CMK (cell line): ENCODE results near the gene PCDHGA7.
"Not testable (repeated sequence)": the region's sequence is repeated elsewhere in the genome, so short reads cannot be mapped to it uniquely, and the experiment has no call there.

Experiments used
- DNase-seq: peaks from one replicate; pipeline ENCODE4 v3.0.0-alpha.2; 2010; ENCODE audit warnings: low read depth

The PCDHGA7 gene

GRCh38 chr5:141366016-141366896 lies 16.3 kb upstream of the PCDHGA7 start:
- DNase-seq = no peak

DNA sequence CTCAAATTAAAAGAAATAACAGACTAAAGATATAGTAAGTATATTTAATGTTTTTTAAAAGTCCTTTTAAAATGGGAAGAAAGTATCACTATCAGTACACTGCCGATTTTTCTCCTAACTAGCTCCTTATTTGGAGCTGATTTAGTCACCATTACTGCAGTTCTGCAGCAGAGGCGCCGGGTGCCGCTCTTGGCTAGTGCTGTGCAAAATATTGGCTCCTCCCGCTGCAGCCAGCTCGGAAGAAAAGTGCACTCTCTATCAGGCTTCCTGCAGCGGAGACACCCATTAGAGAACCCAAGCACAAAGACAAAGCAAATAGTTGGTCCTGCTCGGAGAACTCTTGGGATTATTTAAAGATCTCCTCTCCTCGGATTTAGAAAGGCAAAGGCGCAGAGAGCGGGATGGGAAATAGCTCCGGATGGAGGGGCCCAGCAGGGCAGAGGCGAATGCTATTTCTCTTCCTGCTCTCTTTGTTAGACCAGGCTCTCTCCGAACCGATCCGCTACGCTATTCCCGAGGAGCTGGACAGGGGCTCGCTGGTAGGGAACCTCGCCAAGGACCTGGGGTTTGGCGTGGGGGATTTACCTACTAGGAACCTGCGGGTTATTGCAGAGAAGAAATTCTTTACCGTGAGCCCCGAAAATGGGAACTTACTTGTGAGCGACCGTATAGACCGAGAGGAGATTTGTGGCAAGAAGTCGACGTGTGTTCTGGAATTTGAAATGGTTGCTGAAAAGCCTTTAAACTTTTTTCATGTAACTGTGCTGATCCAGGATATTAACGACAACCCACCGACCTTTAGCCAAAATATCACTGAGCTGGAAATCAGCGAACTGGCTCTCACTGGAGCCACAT lies 12.3 kb upstream of the PCDHGA7 start, which contains the start of gene PCDHGB3:
Gene PCDHGB3, plus strand, starts transcription at position 249 of the 855 bp plus-strand sequence. Its CDS starts 153 bp downstream, at position 402.
- DNase-seq = no peak

DNA sequence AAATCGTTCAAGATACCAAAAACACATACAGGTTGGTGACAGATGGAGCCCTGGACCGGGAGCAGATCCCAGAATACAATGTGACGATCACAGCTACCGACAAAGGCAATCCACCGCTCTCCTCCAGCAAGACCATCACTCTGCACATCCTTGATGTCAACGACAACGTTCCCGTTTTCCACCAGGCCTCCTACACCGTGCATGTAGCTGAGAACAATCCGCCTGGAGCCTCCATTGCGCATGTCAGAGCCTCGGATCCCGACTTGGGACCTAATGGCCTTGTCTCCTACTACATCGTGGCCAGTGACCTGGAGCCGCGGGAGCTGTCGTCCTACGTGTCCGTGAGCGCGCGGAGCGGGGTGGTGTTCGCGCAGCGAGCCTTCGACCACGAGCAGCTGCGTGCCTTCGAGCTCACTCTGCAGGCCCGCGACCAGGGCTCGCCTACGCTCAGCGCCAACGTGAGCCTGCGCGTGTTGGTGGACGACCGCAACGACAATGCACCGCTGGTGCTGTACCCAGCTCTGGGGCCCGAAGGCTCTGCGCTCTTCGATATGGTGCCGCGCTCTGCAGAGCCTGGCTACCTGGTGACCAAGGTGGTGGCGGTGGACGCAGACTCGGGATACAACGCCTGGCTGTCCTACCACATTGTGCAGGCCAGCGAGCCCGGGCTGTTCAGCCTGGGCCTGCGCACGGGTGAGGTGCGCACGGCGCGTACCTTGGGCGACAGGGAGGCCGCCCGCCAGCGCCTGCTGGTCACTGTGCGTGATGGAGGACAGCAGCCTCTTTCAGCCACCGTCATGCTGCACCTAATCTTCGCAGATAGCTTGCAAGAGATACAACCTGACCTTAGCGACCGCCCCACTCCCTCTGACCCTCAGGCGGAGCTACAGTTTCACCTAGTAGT lies 10.7 kb upstream of the PCDHGA7 start:
- no peak for DNase-seq

- no peak for DNase-seq
Observed at GRCh38 chr5:141373673-141374317, 8.7 kb upstream of the PCDHGA7 start, which contains the start of gene PCDHGA6. Gene PCDHGA6, plus strand, starts transcription at chr5:141373891. Its CDS starts 193 bp downstream, at chr5:141374084.

DNA sequence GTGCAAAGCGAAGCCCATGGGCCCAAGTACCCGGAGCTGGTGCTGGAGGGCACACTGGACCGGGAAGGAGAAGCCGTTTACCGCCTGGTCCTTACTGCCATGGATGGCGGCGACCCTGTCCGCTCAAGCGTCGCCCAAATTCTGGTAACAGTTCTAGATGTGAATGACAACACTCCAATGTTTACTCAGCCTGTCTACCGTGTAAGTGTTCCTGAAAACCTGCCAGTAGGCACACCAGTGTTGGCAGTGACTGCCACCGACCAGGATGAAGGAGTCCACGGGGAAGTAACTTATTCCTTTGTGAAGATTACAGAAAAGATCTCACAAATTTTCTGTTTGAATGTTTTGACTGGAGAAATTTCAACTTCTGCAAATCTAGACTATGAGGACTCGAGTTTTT lies 7.9 kb upstream of the PCDHGA7 start:
- no peak for DNase-seq

- not testable (repeated sequence) for DNase-seq
Observed at GRCh38 chr5:141375444-141376155, 6.9 kb upstream of the PCDHGA7 start.

- DNase-seq = no peak
Observed at GRCh38 chr5:141383345-141383744, 803 bp downstream of the PCDHGA7 start.

DNA sequence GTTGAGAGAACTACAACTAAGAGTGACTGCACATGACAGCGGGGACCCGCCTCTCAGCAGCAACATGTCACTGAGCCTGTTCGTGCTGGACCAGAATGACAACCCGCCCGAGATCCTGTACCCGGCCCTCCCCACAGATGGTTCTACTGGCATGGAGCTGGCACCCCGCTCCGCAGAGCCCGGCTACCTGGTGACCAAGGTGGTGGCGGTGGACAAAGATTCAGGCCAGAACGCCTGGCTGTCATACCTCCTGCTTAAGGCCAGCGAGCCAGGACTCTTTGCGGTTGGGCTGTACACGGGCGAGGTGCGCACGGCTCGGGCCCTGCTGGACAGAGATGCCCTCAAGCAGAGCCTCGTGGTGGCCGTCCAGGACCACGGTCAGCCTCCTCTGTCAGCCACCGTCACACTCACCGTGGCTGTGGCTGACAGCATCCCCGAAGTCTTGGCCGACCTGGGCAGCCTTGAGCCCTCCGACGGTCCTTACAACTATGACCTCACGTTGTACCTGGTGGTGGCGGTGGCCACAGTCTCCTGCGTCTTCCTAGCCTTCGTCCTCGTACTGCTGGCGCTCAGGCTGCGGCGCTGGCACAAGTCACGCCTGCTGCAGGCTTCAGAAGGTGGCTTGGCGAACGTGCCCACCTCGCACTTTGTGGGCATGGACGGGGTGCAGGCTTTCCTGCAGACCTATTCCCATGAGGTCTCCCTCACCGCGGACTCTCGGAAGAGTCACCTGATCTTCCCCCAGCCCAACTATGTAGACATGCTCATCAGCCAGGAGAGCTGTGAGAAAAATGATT lies 2.1 kb downstream of the PCDHGA7 start:
- no peak for DNase-seq

DNA sequence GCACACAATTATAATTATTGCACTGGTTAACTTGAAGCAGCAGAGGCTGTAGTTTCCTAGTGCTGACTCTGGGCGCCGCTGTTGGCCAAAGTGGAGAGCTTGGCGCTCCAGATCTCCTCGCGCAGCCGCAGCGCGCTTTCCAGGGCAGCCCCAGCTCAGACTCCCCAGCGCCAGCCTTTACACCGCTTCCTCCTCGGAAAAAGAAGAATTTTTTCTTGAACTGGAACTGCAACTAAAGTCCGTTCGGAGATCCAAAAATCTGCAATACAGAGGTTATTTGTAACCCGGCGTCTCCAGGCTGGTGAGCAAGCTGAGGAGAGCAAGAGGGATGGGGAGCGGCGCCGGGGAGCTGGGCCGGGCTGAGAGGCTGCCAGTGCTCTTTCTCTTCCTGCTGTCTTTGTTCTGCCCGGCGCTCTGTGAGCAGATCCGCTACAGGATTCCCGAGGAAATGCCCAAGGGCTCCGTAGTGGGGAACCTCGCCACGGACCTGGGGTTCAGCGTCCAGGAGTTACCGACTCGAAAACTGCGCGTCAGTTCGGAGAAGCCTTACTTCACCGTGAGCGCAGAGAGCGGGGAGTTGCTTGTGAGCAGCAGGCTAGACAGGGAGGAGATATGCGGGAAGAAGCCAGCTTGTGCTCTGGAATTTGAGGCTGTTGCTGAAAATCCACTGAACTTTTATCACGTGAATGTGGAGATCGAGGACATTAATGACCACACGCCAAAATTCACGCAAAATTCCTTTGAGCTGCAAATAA lies 5.2 kb downstream of the PCDHGA7 start, which contains the start of gene PCDHGB4:
Gene PCDHGB4, plus strand, starts transcription at position 142 of the 755 bp plus-strand sequence. Its CDS starts 187 bp downstream, at position 329.
- not testable (repeated sequence) for DNase-seq

GRCh38 chr5:141388661-141389060 lies 6.1 kb downstream of the PCDHGA7 start:
- DNase-seq = no peak

- no peak for DNase-seq
Observed at GRCh38 chr5:141389153-141390042, 6.9 kb downstream of the PCDHGA7 start.

GRCh38 chr5:141392429-141393198 lies 10.1 kb downstream of the PCDHGA7 start, which contains the start of gene PCDHGA8:
Gene PCDHGA8, plus strand, starts transcription at chr5:141392633. Its CDS starts 181 bp downstream, at chr5:141392814.
- no peak for DNase-seq

DNA sequence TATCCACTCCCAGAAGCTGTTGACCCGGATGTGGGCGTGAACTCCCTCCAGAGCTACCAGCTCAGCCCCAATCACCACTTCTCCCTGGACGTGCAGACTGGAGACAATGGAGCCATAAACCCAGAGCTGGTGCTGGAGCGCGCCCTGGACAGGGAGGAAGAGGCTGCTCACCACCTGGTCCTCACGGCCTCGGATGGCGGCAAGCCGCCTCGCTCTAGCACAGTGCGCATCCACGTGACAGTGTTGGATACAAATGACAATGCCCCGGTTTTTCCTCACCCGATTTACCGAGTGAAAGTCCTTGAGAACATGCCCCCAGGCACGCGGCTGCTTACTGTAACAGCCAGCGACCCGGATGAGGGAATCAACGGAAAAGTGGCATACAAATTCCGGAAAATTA lies 10.7 kb downstream of the PCDHGA7 start:
- DNase-seq = no peak

DNA sequence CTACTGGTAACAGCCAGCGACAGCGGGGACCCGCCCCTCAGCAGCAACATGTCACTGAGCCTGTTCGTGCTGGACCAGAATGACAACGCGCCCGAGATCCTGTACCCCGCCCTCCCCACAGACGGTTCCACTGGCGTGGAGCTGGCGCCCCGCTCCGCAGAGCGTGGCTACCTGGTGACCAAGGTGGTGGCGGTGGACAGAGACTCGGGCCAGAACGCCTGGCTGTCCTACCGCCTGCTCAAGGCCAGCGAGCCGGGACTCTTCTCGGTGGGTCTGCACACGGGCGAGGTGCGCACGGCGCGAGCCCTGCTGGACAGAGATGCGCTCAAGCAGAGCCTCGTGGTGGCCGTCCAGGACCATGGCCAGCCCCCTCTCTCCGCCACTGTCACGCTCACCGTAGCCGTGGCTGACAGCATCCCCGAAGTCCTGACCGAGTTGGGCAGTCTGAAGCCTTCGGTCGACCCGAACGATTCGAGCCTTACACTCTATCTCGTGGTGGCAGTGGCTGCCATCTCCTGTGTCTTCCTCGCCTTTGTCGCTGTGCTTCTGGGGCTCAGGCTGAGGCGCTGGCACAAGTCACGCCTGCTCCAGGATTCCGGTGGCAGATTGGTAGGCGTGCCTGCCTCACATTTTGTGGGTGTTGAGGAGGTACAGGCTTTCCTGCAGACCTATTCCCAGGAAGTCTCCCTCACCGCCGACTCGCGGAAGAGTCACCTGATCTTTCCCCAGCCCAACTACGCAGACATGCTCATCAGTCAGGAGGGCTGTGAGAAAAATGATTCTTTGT lies 12.1 kb downstream of the PCDHGA7 start:
- not testable (repeated sequence) for DNase-seq

GRCh38 chr5:141397756-141398551 lies 15.4 kb downstream of the PCDHGA7 start, which contains the start of gene PCDHGB5:
Gene PCDHGB5, plus strand, starts transcription at chr5:141397947. Its CDS starts 181 bp downstream, at chr5:141398128.
- DNase-seq = not testable (repeated sequence)
